GM12878 (cell line): ENCODE data around the gene EXOSC1.

Source experiments
- CBX3 ChIP-seq: fragments of 200-600 bp; sonication (generic); IDR thresholded peaks from 2 replicates; pipeline ENCODE4 v1.6.1; 2016; ENCODE audit warnings: low read depth, borderline replicate concordance
- CHD2 ChIP-seq: IDR thresholded peaks from 2 replicates; pipeline ENCODE4 v1.6.1; 2011; ENCODE audit warnings: low read depth, low read length, improper control_type of control experiment, borderline replicate concordance
- CTCF ChIP-seq, 3 experiments: IDR thresholded peaks in 2 of 3; conservative IDR thresholded peaks in 1 of 3; 2 replicates each; pipeline ENCODE4 v1.5.1; 2011; ENCODE audit warnings: low read depth in 3 of 3, low read length in 3 of 3, mild to moderate bottlenecking in 3 of 3, control low read depth in 2 of 3, moderate library complexity in 2 of 3, inconsistent platforms in 1 of 3, mixed read lengths in 1 of 3; ENCODE audit not compliant: control insufficient read depth in 2 of 3, insufficient read depth in 1 of 3; ENCODE audit errors: extremely low read depth in 1 of 3
- EP300 ChIP-seq, 2 experiments: fragments of 150-350 bp in 1 of 2; IDR thresholded peaks; 2 replicates each; pipeline ENCODE4 v1.6.1; 2011 to 2012; ENCODE audit warnings: low read depth in 2 of 2, low read length in 2 of 2, borderline replicate concordance in 1 of 2, improper control_type of control experiment in 1 of 2, inconsistent platforms in 1 of 2; ENCODE audit not compliant: control insufficient read depth in 1 of 2
- HDGF ChIP-seq: fragments of 450-650 bp; IDR thresholded peaks from 2 replicates; pipeline ENCODE4 v1.6.1; 2016; ENCODE audit warnings: antibody characterized with exemption
- KDM1A ChIP-seq: fragments of 200-600 bp; sonication (generic); IDR thresholded peaks from 2 replicates; pipeline ENCODE4 v1.6.1; 2016; ENCODE audit warnings: borderline replicate concordance
- SP1 ChIP-seq: IDR thresholded peaks from one replicate; pipeline ENCODE4 v1.6.1; 2011; ENCODE audit warnings: low read depth, low read length

GRCh38 chr10:97481071-97481470 is 35.3 kb upstream of the EXOSC1 start:
- TF ChIP-seq CHD2 (no peak), EP300 (IDR thresholded peaks at IDR 0.05; ENCODE audit: borderline replicate concordance in 1 of 2, control insufficient read depth in 1 of 2, low read depth in 2 of 2, low read length in 2 of 2) (no peak), CTCF (IDR thresholded peaks at IDR 0.05 in 2 of 3, conservative IDR thresholded peaks at IDR 0.05 in 1 of 3; ENCODE audit: control insufficient read depth in 2 of 3, extremely low read depth in 1 of 3, insufficient read depth in 1 of 3, low read depth in 3 of 3, low read length in 3 of 3) (no peak), HDGF (no peak), KDM1A (no peak), CBX3 (no peak), SP1 (no peak)
